Thyroid gland (tissue), 4 donors: Measurements from ENCODE around the gene NCAPH2.

Experiments used
- CTCF ChIP-seq, 6 experiments: fragments of 200-600 bp in 3 of 6; fragments of 450-650 bp in 3 of 6; sonication (generic) in 3 of 6; IDR thresholded peaks; one replicate each; pipeline ENCODE4 v1.5.1; 2016 to 2019; ENCODE audit warnings: antibody characterized with exemption in 6 of 6, mild to moderate bottlenecking in 2 of 6, inconsistent platforms in 1 of 6, moderate library complexity in 1 of 6
- POLR2A ChIP-seq, 2 donors: fragments of 450-650 bp; IDR thresholded peaks; one replicate each; pipeline ENCODE4 v1.6.1; 2017; ENCODE audit warnings: antibody characterized with exemption in 2 of 2, mild to moderate bottlenecking in 2 of 2, moderate library complexity in 1 of 2

- TF ChIP-seq CTCF (IDR thresholded peaks at IDR 0.05) (no peak), POLR2A (IDR thresholded peaks at IDR 0.05) (no peak)
Observed at GRCh38 chr22:50459016-50459415, 49.0 kb upstream of the NCAPH2 start.
